Measurements from ENCODE around the gene MRPL43.

MRPL43 gene

GRCh38 chr10:100963826-100964225 is 23.5 kb downstream of the MRPL43 start:
- ATAC-seq, result no peak
- TF ChIP-seq RARB (CRISPR knock-in tag; IDR thresholded peaks at IDR 0.05), result no peak
- TF ChIP-seq PATZ1 (CRISPR knock-in tag; IDR thresholded peaks at IDR 0.05; ENCODE audit: borderline replicate concordance), result no peak

GRCh38 chr10:100962351-100963080 is 24.8 kb downstream of the MRPL43 start:
- TF ChIP-seq GLIS3 (CRISPR knock-in tag; IDR thresholded peaks at IDR 0.05) (no peak), TCF4 (CRISPR knock-in tag; IDR thresholded peaks at IDR 0.05; ENCODE audit: borderline replicate concordance) (no peak), RARB (CRISPR knock-in tag; IDR thresholded peaks at IDR 0.05) (no peak), ZFP3 (CRISPR knock-in tag; IDR thresholded peaks at IDR 0.05) (no peak), TOX (CRISPR knock-in tag; IDR thresholded peaks at IDR 0.05; ENCODE audit: borderline replicate concordance) (no peak), ZNF8 (CRISPR knock-in tag; IDR thresholded peaks at IDR 0.05) (no peak), ZNF565 (CRISPR knock-in tag; conservative IDR thresholded peaks at IDR 0.05; ENCODE audit: low read depth) (no peak), ISL1 (CRISPR knock-in tag; IDR thresholded peaks at IDR 0.05) (no peak), PATZ1 (CRISPR knock-in tag; IDR thresholded peaks at IDR 0.05; ENCODE audit: borderline replicate concordance) (no peak), ZC3H10 (CRISPR knock-in tag; IDR thresholded peaks at IDR 0.05) (no peak), ESRRG (CRISPR knock-in tag; IDR thresholded peaks at IDR 0.05) (no peak), PPARA (CRISPR knock-in tag; IDR thresholded peaks at IDR 0.05; ENCODE audit: borderline replicate concordance) (no peak), SNAI2 (CRISPR knock-in tag; IDR thresholded peaks at IDR 0.05) (no peak), ZNF70 (CRISPR knock-in tag; IDR thresholded peaks at IDR 0.05) (no peak), ARNTL (CRISPR knock-in tag; IDR thresholded peaks at IDR 0.05; ENCODE audit: borderline replicate concordance, low read depth) (no peak), OSR1 (CRISPR knock-in tag; IDR thresholded peaks at IDR 0.05) (no peak)
- TF ChIP-seq, protein P1, sequence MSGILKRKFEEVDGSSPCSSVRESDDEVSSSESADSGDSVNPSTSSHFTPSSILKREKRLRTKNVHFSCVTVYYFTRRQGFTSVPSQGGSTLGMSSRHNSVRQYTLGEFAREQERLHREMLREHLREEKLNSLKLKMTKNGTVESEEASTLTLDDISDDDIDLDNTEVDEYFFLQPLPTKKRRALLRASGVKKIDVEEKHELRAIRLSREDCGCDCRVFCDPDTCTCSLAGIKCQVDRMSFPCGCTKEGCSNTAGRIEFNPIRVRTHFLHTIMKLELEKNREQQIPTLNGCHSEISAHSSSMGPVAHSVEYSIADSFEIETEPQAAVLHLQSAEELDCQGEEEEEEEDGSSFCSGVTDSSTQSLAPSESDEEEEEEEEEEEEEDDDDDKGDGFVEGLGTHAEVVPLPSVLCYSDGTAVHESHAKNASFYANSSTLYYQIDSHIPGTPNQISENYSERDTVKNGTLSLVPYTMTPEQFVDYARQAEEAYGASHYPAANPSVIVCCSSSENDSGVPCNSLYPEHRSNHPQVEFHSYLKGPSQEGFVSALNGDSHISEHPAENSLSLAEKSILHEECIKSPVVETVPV (CRISPR knock-in tag; IDR thresholded peaks at IDR 0.05), result no peak
- TF ChIP-seq, protein P2, sequence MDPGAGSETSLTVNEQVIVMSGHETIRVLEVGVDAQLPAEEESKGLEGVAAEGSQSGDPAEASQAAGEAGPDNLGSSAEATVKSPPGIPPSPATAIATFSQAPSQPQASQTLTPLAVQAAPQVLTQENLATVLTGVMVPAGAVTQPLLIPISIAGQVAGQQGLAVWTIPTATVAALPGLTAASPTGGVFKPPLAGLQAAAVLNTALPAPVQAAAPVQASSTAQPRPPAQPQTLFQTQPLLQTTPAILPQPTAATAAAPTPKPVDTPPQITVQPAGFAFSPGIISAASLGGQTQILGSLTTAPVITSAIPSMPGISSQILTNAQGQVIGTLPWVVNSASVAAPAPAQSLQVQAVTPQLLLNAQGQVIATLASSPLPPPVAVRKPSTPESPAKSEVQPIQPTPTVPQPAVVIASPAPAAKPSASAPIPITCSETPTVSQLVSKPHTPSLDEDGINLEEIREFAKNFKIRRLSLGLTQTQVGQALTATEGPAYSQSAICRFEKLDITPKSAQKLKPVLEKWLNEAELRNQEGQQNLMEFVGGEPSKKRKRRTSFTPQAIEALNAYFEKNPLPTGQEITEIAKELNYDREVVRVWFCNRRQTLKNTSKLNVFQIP (CRISPR knock-in tag; IDR thresholded peaks at IDR 0.05; ENCODE audit: borderline replicate concordance, low read depth), result no peak
- TF ChIP-seq, protein P3, sequence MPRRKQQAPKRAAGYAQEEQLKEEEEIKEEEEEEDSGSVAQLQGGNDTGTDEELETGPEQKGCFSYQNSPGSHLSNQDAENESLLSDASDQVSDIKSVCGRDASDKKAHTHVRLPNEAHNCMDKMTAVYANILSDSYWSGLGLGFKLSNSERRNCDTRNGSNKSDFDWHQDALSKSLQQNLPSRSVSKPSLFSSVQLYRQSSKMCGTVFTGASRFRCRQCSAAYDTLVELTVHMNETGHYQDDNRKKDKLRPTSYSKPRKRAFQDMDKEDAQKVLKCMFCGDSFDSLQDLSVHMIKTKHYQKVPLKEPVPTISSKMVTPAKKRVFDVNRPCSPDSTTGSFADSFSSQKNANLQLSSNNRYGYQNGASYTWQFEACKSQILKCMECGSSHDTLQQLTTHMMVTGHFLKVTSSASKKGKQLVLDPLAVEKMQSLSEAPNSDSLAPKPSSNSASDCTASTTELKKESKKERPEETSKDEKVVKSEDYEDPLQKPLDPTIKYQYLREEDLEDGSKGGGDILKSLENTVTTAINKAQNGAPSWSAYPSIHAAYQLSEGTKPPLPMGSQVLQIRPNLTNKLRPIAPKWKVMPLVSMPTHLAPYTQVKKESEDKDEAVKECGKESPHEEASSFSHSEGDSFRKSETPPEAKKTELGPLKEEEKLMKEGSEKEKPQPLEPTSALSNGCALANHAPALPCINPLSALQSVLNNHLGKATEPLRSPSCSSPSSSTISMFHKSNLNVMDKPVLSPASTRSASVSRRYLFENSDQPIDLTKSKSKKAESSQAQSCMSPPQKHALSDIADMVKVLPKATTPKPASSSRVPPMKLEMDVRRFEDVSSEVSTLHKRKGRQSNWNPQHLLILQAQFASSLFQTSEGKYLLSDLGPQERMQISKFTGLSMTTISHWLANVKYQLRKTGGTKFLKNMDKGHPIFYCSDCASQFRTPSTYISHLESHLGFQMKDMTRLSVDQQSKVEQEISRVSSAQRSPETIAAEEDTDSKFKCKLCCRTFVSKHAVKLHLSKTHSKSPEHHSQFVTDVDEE (CRISPR knock-in tag; IDR thresholded peaks at IDR 0.05), result no peak
- no peak for ATAC-seq

DNA sequence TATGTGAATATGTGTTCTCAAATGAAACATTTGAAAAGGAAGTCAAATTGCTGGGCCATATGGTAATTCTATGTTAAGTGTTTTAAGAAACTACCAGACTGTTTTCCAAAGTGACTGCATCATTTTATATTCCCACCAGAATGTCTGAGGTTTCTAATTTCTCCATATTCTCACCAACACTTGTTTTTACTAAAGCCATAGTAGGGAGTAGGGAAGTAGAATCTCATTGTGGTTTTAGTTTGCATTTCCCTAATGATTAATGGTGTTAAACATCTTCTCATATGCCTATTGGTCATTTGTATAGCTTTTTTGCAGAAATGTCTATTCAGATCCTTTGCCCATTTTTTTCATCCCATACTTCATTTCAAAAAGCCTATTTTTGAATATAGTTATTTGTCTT is 27.0 kb downstream of the MRPL43 start:
- TF ChIP-seq, protein P3 (CRISPR knock-in tag; IDR thresholded peaks at IDR 0.05), result no peak
- TF ChIP-seq OSR1 (CRISPR knock-in tag; IDR thresholded peaks at IDR 0.05) (no peak), TOX (CRISPR knock-in tag; IDR thresholded peaks at IDR 0.05; ENCODE audit: borderline replicate concordance) (no peak), ESRRG (CRISPR knock-in tag; IDR thresholded peaks at IDR 0.05) (no peak)
- TF ChIP-seq, protein P1 (CRISPR knock-in tag; IDR thresholded peaks at IDR 0.05), result no peak
- ATAC-seq, result no peak
